K562 (cell line): ENCODE data around the gene RAP2B. TPM values are rescaled to one million over a fixed set of nuclear protein-coding genes. Genes with fewer than 3 reads are reported as not detected.
"Not testable (repeated sequence)": the region's sequence is repeated elsewhere in the genome, so short reads cannot be mapped to it uniquely, and the experiment has no call there.

ENCODE experiments used
- ATAC-seq: fragments of 200-7000 bp; cut with Tn5 transposase; 3 replicates; pipeline ENCODE4 v1.9.1; 2020; ENCODE audit warnings: moderate library complexity
- BruUV-seq: library from RNA; stranded (reverse); fragments of 400-500 nt; replicated peaks from 2 replicates; lab custom pipeline; 2021; lab: Mats Ljungman, UMichigan
- CTCF ChIA-PET: fragments of 300-600 bp; formaldehyde crosslinking; extraction: SDS; loops from one replicate; lab custom pipeline; 2021; ENCODE audit warnings: low intra/inter-chr PET ratio; lab: Yijun Ruan, JAX
- POLR2A ChIA-PET: fragments of 300-600, 350-650 bp; sonication (Branson Sonifier 250); formaldehyde crosslinking; extraction: SDS; loops from one replicate; lab custom pipeline; 2021; ENCODE audit warnings: antibody characterized with exemption, inconsistent platforms; lab: Yijun Ruan, JAX
- DNase-seq, 4 experiments: peaks; one replicate each; pipeline versions ENCODE4 v3.0.0 to v3.0.0-alpha.2; 2011 to 2018; ENCODE audit warnings: low spot score in 3 of 4, mixed read lengths in 3 of 4; ENCODE audit errors: extremely low read depth in 1 of 4
- FAIRE-seq: peaks from 2 replicates; lab custom pipeline; 2011; peaks lifted over from hg19 to GRCh38; lab: Jason Lieb, UNC
- H2AFZ ChIP-seq: 2 replicates; pipeline ENCODE4 v1.6.0; 2011; ENCODE audit warnings: low read depth, low read length, control low read depth, inconsistent platforms
- H3K27ac ChIP-seq: fragments of 200-600 bp; 3 replicates; pipeline ENCODE4 v1.8.0; 2011; ENCODE audit warnings: low read depth, mild to moderate bottlenecking, control low read depth, inconsistent platforms, low read length, moderate library complexity, mixed read lengths; ENCODE audit errors: extremely low read depth
- H3K27me3 ChIP-seq, 2 experiments: fragments of 300-600 bp in 1 of 2; 2 replicates in 1 of 2; 3 replicates in 1 of 2; pipeline versions ENCODE4 v1.6.0 to v1.8.0; 2011; ENCODE audit warnings: inconsistent platforms in 2 of 2, low read length in 2 of 2, mild to moderate bottlenecking in 1 of 2, mixed read lengths in 1 of 2, moderate library complexity in 1 of 2; ENCODE audit not compliant: control insufficient read depth in 2 of 2, insufficient read depth in 2 of 2
- H3K36me3 ChIP-seq: fragments of 300-600 bp; 3 replicates; pipeline ENCODE4 v1.8.0; 2011; ENCODE audit warnings: mild to moderate bottlenecking, low read length, inconsistent platforms; ENCODE audit not compliant: control insufficient read depth, insufficient read depth
- H3K4me1 ChIP-seq, 2 experiments: fragments of 200-600 bp in 1 of 2; replicated peaks in 1 of 2; 2 replicates in 1 of 2; 3 replicates in 1 of 2; pipeline versions ENCODE4 v1.5.1 to v1.8.0; 2011; ENCODE audit warnings: inconsistent platforms in 2 of 2, low read length in 2 of 2, mild to moderate bottlenecking in 1 of 2, mixed read lengths in 1 of 2, moderate library complexity in 1 of 2; ENCODE audit not compliant: control insufficient read depth in 2 of 2, insufficient read depth in 2 of 2
- H3K4me2 ChIP-seq: 2 replicates; pipeline ENCODE4 v1.6.1; 2011; ENCODE audit warnings: low read length, control low read depth, inconsistent platforms, mixed read lengths; ENCODE audit not compliant: insufficient read depth
- H3K4me3 ChIP-seq: fragments of 200-600 bp; sonication (generic), shearing (Covaris generic); 2 replicates; pipeline ENCODE4 v1.5.1; 2016; ENCODE audit warnings: control low read depth, inconsistent platforms
- H3K79me2 ChIP-seq: fragments of 200-600 bp; 3 replicates; pipeline ENCODE4 v1.8.0; 2011; ENCODE audit warnings: low read length, inconsistent platforms; ENCODE audit not compliant: control insufficient read depth, insufficient read depth
- H3K9ac ChIP-seq, 2 experiments: 2 replicates each; pipeline versions ENCODE4 v1.6.0 to v1.6.1; 2011; ENCODE audit warnings: low read depth in 2 of 2, low read length in 2 of 2, control low read depth in 1 of 2, inconsistent platforms in 1 of 2, mild to moderate bottlenecking in 1 of 2, mixed read lengths in 1 of 2; ENCODE audit not compliant: insufficient read depth in 1 of 2
- H3K9me1 ChIP-seq: one replicate; pipeline ENCODE4 v1.6.0; 2011; ENCODE audit warnings: inconsistent platforms, mild to moderate bottlenecking, low read length, moderate library complexity; ENCODE audit not compliant: control insufficient read depth, insufficient read depth
- H3K9me3 ChIP-seq: replicated peaks from 2 replicates; pipeline ENCODE4 v1.5.1; 2011; ENCODE audit warnings: low read depth, low read length, inconsistent platforms; ENCODE audit not compliant: control insufficient read depth, insufficient read depth
- H4K20me1 ChIP-seq: replicated peaks from 2 replicates; pipeline ENCODE4 v1.6.1; 2011; ENCODE audit warnings: low read length, inconsistent platforms, mixed read lengths; ENCODE audit not compliant: control insufficient read depth, insufficient read depth
- ARID1B ChIP-seq: fragments of 450-650 bp; IDR thresholded peaks from 2 replicates; pipeline ENCODE4 v1.6.1; 2016; ENCODE audit warnings: antibody characterized with exemption, mild to moderate bottlenecking, inconsistent platforms
- BCOR ChIP-seq: fragments of 450-650 bp; IDR thresholded peaks from 2 replicates; pipeline ENCODE4 v1.6.1; 2016
- C11orf30 ChIP-seq: fragments of 450-650 bp; IDR thresholded peaks from 2 replicates; pipeline ENCODE4 v1.6.1; 2016; ENCODE audit warnings: low read depth, mild to moderate bottlenecking
- KDM1A ChIP-seq, 2 experiments: fragments of 450-650 bp; IDR thresholded peaks; 2 replicates each; pipeline ENCODE4 v1.6.1; 2016; ENCODE audit warnings: mild to moderate bottlenecking in 2 of 2
- L3MBTL2 ChIP-seq: fragments of 450-650 bp; IDR thresholded peaks from 2 replicates; pipeline ENCODE4 v1.6.1; 2016; ENCODE audit warnings: mild to moderate bottlenecking, moderate library complexity
- MAFG ChIP-seq: fragments of 450-650 bp; conservative IDR thresholded peaks from 2 replicates; pipeline ENCODE4 v1.6.1; 2016; ENCODE audit warnings: missing genetic modification characterization, missing compliant biosample characterization
- NFE2 ChIP-seq: IDR thresholded peaks from 2 replicates; pipeline ENCODE4 v1.6.1; 2014; ENCODE audit warnings: antibody characterized with exemption, low read depth
- NFE2L1 ChIP-seq: fragments of 450-650 bp; IDR thresholded peaks from 2 replicates; pipeline ENCODE4 v1.6.1; 2016; ENCODE audit warnings: missing genetic modification characterization, low read depth, mild to moderate bottlenecking, missing compliant biosample characterization, moderate library complexity, borderline replicate concordance
- RFX5 ChIP-seq: IDR thresholded peaks from 2 replicates; pipeline ENCODE4 v1.6.1; 2011; ENCODE audit warnings: low read depth, mild to moderate bottlenecking, improper control_type of control experiment, low read length
- ZNF146 ChIP-seq: IDR thresholded peaks from one replicate; pipeline ENCODE4 v1.6.1; 2018; ENCODE audit warnings: missing compliant biosample characterization; ENCODE audit not compliant: unreplicated experiment
- ZNF316 ChIP-seq: fragments of 450-650 bp; IDR thresholded peaks from 2 replicates; pipeline ENCODE4 v1.6.1; 2016
- WGBS: fragments of 100-300 bp; shearing (Covaris generic); methylation state at CpG from one replicate; pipeline ENCODE4 v1.1.6; 2016; ENCODE audit warnings: low coverage, mixed read lengths; ENCODE audit not compliant: insufficient coverage; ENCODE audit errors: missing lambda C conversion rate; 5-methylcytosine and 5-hydroxymethylcytosine counted together
- in situ Hi-C: fragments of 300-500 bp; cut with MboI; formaldehyde crosslinking; loops from 4 replicates; pipeline ENCODE4 v1.15.0; 2018; ENCODE audit warnings: inconsistent platforms, mixed read lengths
- intact Hi-C: fragments of 100-400 bp; cut with micrococcal nuclease; formaldehyde crosslinking; loops from 2 replicates; pipeline ENCODE4 v1.14.2; 2022
- polyA plus RNA-seq, 8 experiments: library from polyadenylated mRNA; depleted of rRNA in 4 of 8; stranded (reverse) in 5 of 8; unstranded in 3 of 8; fragments of >200 nt; fragmentation: Nextera tagmentation in 2 of 8; fragmentation: Illumina TruSeq in 1 of 8; extraction: Ambion mirVana in 2 of 8; extraction: Trizol in 1 of 8; gene quantifications; 2 replicates each; pipeline versions ENCODE4 v1.2.1 to v1.2.3, GENCODE V29; 2011 to 2014; ENCODE audit warnings: inconsistent platforms in 1 of 8, missing spikeins in 1 of 8
- total RNA-seq, 7 experiments: library from RNA; depleted of rRNA in 6 of 7; stranded (reverse); fragments of >200 nt in 6 of 7; fragmentation: Illumina TruSeq in 2 of 7; extraction: Trizol in 2 of 7; gene quantifications; 2 replicates each; pipeline versions ENCODE4 v1.2.1 to v1.2.3, GENCODE V29; 2011 to 2021; ENCODE audit warnings: low replicate concordance in 1 of 7

The RAP2B gene
- total and polyA plus RNA-seq, 9 of the 15 experiments (the other 6 are each of a cell fraction or from before 2014, with no cell fraction given) = 9.4 to 31.2 (median 15.8) TPM

DNA sequence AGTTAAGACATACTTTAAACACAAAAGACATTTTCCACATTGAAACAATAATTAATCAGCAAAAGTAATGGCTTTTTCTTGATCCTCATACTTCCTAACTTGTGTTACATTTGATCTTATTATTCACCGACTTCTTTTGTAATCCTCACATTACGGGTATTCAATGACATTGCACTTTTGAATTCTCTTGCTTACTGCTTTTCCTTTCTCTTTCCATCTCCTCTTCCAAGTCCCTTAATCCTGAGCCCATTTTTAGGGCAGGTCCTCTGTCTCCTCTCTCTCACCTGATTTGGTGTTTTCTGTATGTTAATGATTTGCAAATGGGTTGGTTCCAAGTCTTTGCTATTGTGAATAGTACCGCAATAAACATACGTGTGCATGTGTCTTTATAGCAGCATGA, 48.5 kb upstream of the RAP2B start:
- H3K9me3 ChIP-seq = no peaks in the 10 kb centered on the region
- intact Hi-C loops = no loop called here
- no peak overlapping the region for H3K27ac ChIP-seq
- H3K9me1 ChIP-seq = no peaks in the 10 kb centered on the region
- in situ Hi-C loops = no loop called here
- DNase-seq (no peak), FAIRE-seq (no peak), ATAC-seq (no peak)
- no peak overlapping the region for H3K4me3 ChIP-seq
- H2AFZ ChIP-seq = peak overlapping the region; percentile 76
- no peak overlapping the region for H3K4me2 ChIP-seq
- no peaks in the 10 kb centered on the region for H3K36me3 ChIP-seq
- no peaks in the 10 kb centered on the region; a peak in 1 of 5 replicates for H3K4me1 ChIP-seq
- CTCF ChIA-PET = no interaction called here
- H4K20me1 ChIP-seq = no peaks in the 10 kb centered on the region
- POLR2A ChIA-PET = no interaction called here
- no peak overlapping the region for H3K9ac ChIP-seq
- no peaks in the 10 kb centered on the region for H3K27me3 ChIP-seq
- WGBS = 60% methylated on average over 4 of the region's 4 CpGs
- BruUV-seq = no TSS peak
- no peak for TF ChIP-seq RFX5
- peak; percentile 75 for TF ChIP-seq C11orf30
- TF ChIP-seq L3MBTL2 = no peak
- peak; percentile 87 for TF ChIP-seq MAFG (tag)
- TF ChIP-seq NFE2L1 (tag) = peak; percentile 47
- TF ChIP-seq ZNF316 = peak; percentile 86
- TF ChIP-seq NFE2 = peak; percentile 50
- TF ChIP-seq ARID1B = peak; percentile 20; the same call in 1 of the 2 replicates
- H3K79me2 ChIP-seq = no peaks in the 10 kb centered on the region

DNA sequence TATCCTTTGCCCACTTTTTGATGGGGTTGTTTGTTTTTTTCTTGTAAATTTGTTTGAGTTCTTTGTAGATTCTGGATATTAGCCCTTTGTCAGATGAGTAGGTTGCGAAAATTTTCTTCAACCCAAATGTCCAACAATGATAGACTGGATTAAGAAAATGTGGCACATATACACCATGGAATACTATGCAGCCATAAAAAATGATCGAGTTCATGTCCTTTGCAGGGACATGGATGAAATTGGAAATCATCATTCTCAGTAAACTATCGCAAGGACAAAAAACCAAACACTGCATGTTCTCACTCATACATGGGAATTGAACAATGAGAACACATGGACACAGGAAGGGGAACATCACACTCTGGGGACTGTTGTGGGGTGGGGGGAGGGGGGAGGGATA, 47.8 kb upstream of the RAP2B start:
- WGBS = 46% methylated on average over 2 of the region's 3 CpGs
- CTCF ChIA-PET = not testable (repeated sequence)

More for the DNA sequence above, 47.8 kb upstream of the RAP2B start:
- H3K9ac ChIP-seq, H3K9me3 ChIP-seq, H4K20me1 ChIP-seq, in situ Hi-C loops, H2AFZ ChIP-seq, POLR2A ChIA-PET, H3K4me3 ChIP-seq, H3K27ac ChIP-seq, H3K9me1 ChIP-seq, H3K27me3 ChIP-seq, H3K4me2 ChIP-seq, ATAC-seq, intact Hi-C loops, FAIRE-seq, DNase-seq, H3K4me1 ChIP-seq, H3K36me3 ChIP-seq, H3K79me2 ChIP-seq, BruUV-seq: not testable (repeated sequence)
- TF ChIP-seq KDM1A (IDR thresholded peaks at IDR 0.05) (0 out of 4 replicates have a peak, but pooled peaks have one; percentile 14 to 25), BCOR (peak; percentile 66; the same call in 1 of the 2 replicates), ZNF146 (CRISPR knock-in tag) (peak; percentile 58)
